ENCODE measurements around the gene POLR3C. TPM values are rescaled to one million over a fixed set of nuclear protein-coding genes. Genes with fewer than 3 reads are reported as not detected.

POLR3C gene
- total RNA-seq, 2 experiments from 2014 or later: 59.2 to 62.0 TPM

Other genes with a start within 250 kb of the POLR3C start
- gene GPR89A, start 216.2 kb upstream of the POLR3C start, total RNA-seq: 10 to 100 TPM; 28.1 to 29.0 TPM
- not detected for gene PDZK1, start 116.8 kb upstream of the POLR3C start, total RNA-seq
- 10 to 100 TPM; 14.2 to 14.4 TPM for gene CD160, start 104.7 kb upstream of the POLR3C start, total RNA-seq
- gene RNF115, start 105 bp upstream of the POLR3C start, total RNA-seq: 10 to 100 TPM; 14.3 to 15.5 TPM
- 1 to 10 TPM; 3.6 to 3.8 TPM for gene NUDT17, start 21.4 kb downstream of the POLR3C start, total RNA-seq
- gene PIAS3, start 34.9 kb downstream of the POLR3C start, total RNA-seq: 10 to 100 TPM; 14.7 to 16.4 TPM
- gene ANKRD35, start 61.7 kb downstream of the POLR3C start, total RNA-seq: under 1 TPM; 0.58 to 0.64 TPM
- 1 to 10 TPM in 1 of 2 experiments, under 1 TPM in 1; 0.97 to 1.2 TPM for gene ITGA10, start 85.8 kb downstream of the POLR3C start, total RNA-seq
- gene PEX11B, start 94.5 kb downstream of the POLR3C start, total RNA-seq: 10 to 100 TPM; 33.6 to 33.8 TPM
- 100 to 1,000 TPM; 345 to 349 TPM for gene RBM8A, start 103.3 kb downstream of the POLR3C start, total RNA-seq
- 10 to 100 TPM; 37.6 to 38.3 TPM for gene LIX1L, start 133.8 kb downstream of the POLR3C start, total RNA-seq
- gene ANKRD34A, start 140.4 kb downstream of the POLR3C start, total RNA-seq: 10 to 100 TPM in 1 of 2 experiments, 1 to 10 TPM in 1; 9.3 to 10.3 TPM
- 10 to 100 TPM; 21.1 to 21.9 TPM for gene POLR3GL, start 140.5 kb downstream of the POLR3C start, total RNA-seq
- 100 to 1,000 TPM; 228 to 231 TPM for gene TXNIP, start 172.4 kb downstream of the POLR3C start, total RNA-seq
- not detected for gene HJV, start 197.5 kb downstream of the POLR3C start, total RNA-seq